Astrocyte (in vitro differentiated cells and primary cell): Measurements from ENCODE around the gene MET.

Experiments used
- EZH2 ChIP-seq: IDR thresholded peaks from 2 replicates; pipeline ENCODE4 v1.6.1; 2012; ENCODE audit warnings: mild to moderate bottlenecking, low read length, inconsistent platforms; ENCODE audit not compliant: insufficient read depth
- TF ChIP-seq, protein P1 (sequence below): IDR thresholded peaks from 2 replicates; pipeline ENCODE4 v1.5.1; 2011; ENCODE audit warnings: low read depth, mild to moderate bottlenecking, inconsistent platforms, low read length, moderate library complexity; ENCODE audit not compliant: insufficient read depth

- TF ChIP-seq, protein P1, sequence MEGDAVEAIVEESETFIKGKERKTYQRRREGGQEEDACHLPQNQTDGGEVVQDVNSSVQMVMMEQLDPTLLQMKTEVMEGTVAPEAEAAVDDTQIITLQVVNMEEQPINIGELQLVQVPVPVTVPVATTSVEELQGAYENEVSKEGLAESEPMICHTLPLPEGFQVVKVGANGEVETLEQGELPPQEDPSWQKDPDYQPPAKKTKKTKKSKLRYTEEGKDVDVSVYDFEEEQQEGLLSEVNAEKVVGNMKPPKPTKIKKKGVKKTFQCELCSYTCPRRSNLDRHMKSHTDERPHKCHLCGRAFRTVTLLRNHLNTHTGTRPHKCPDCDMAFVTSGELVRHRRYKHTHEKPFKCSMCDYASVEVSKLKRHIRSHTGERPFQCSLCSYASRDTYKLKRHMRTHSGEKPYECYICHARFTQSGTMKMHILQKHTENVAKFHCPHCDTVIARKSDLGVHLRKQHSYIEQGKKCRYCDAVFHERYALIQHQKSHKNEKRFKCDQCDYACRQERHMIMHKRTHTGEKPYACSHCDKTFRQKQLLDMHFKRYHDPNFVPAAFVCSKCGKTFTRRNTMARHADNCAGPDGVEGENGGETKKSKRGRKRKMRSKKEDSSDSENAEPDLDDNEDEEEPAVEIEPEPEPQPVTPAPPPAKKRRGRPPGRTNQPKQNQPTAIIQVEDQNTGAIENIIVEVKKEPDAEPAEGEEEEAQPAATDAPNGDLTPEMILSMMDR = no peak
- TF ChIP-seq EZH2 = no peak
Measured at GRCh38 chr7:116757283-116757682, 85.3 kb downstream of the MET start.
